H9 (cell line): Measurements from ENCODE around the gene SDE2. TPM values are rescaled to one million over a fixed set of nuclear protein-coding genes. Genes with fewer than 3 reads are reported as not detected.

Source experiments
- DNase-seq: peaks from one replicate; pipeline ENCODE4 v3.0.0-alpha.2; 2017
- H2AFZ ChIP-seq: one replicate; pipeline ENCODE4 v1.6.1; 2013; ENCODE audit warnings: mild to moderate bottlenecking, low read length, control low read depth, moderate library complexity
- H2AK5ac ChIP-seq: 2 replicates; pipeline ENCODE4 v1.6.1; 2013; ENCODE audit warnings: low read length, control low read depth, mixed read lengths; ENCODE audit not compliant: insufficient read length
- H2BK120ac ChIP-seq: one replicate; pipeline ENCODE4 v1.6.1; 2013; ENCODE audit warnings: low read depth, mild to moderate bottlenecking, low read length, control low read depth, inconsistent platforms; ENCODE audit not compliant: poor library complexity, severe bottlenecking
- H2BK12ac ChIP-seq: 2 replicates; pipeline ENCODE4 v1.6.1; 2013; ENCODE audit warnings: low read length, control low read depth, mixed read lengths, low read depth; ENCODE audit not compliant: insufficient read length
- H2BK15ac ChIP-seq: 2 replicates; pipeline ENCODE4 v1.6.1; 2013; ENCODE audit warnings: low read depth, low read length, control low read depth
- H2BK20ac ChIP-seq: one replicate; pipeline ENCODE4 v1.6.1; 2013; ENCODE audit warnings: low read depth, mild to moderate bottlenecking, low read length, control low read depth, inconsistent platforms; ENCODE audit not compliant: poor library complexity, severe bottlenecking
- H2BK5ac ChIP-seq: 2 replicates; pipeline ENCODE4 v1.6.1; 2013; ENCODE audit warnings: low read length, control low read depth, mixed read lengths; ENCODE audit not compliant: insufficient read length
- H3K14ac ChIP-seq: 2 replicates; pipeline ENCODE4 v1.6.1; 2013; ENCODE audit warnings: low read length, control low read depth; ENCODE audit not compliant: insufficient read depth
- H3K18ac ChIP-seq: 2 replicates; pipeline ENCODE4 v1.6.1; 2013; ENCODE audit warnings: low read depth, mild to moderate bottlenecking, mixed read lengths, low read length, control low read depth; ENCODE audit not compliant: insufficient read length
- H3K23ac ChIP-seq: 2 replicates; pipeline ENCODE4 v1.6.1; 2013; ENCODE audit warnings: low read length, control low read depth, mixed read lengths, low read depth; ENCODE audit not compliant: insufficient read length
- H3K23me2 ChIP-seq: 2 replicates; pipeline ENCODE4 v1.6.1; 2013; ENCODE audit warnings: low read depth, mild to moderate bottlenecking, mixed read lengths, low read length, control low read depth; ENCODE audit not compliant: insufficient read length, poor library complexity, severe bottlenecking
- H3K27ac ChIP-seq: 2 replicates; pipeline ENCODE4 v1.5.1; 2013; ENCODE audit warnings: low read length, control low read depth, mixed read lengths, low read depth; ENCODE audit not compliant: insufficient read length
- H3K27me3 ChIP-seq: 2 replicates; pipeline ENCODE4 v1.6.1; 2013; ENCODE audit warnings: low read length, control low read depth, inconsistent platforms; ENCODE audit not compliant: insufficient read depth
- H3K4ac ChIP-seq: 2 replicates; pipeline ENCODE4 v1.6.1; 2013; ENCODE audit warnings: low read depth, mild to moderate bottlenecking, control low read depth, inconsistent platforms, low read length, moderate library complexity
- H3K4me1 ChIP-seq: 2 replicates; pipeline ENCODE4 v1.6.1; 2013; ENCODE audit warnings: low read length, control low read depth, inconsistent platforms; ENCODE audit not compliant: insufficient read depth
- H3K4me2 ChIP-seq: 2 replicates; pipeline ENCODE4 v1.6.1; 2013; ENCODE audit warnings: low read length, control low read depth, mixed read lengths; ENCODE audit not compliant: insufficient read length, insufficient read depth
- H3K56ac ChIP-seq: 2 replicates; pipeline ENCODE4 v1.6.1; 2013; ENCODE audit warnings: low read depth, mild to moderate bottlenecking, mixed read lengths, low read length, control low read depth; ENCODE audit not compliant: insufficient read length
- H3K79me1 ChIP-seq: 2 replicates; pipeline ENCODE4 v1.6.1; 2013; ENCODE audit warnings: low read depth, mild to moderate bottlenecking, moderate library complexity, low read length, control low read depth, inconsistent platforms; ENCODE audit not compliant: insufficient read depth, poor library complexity, severe bottlenecking
- H3K79me2 ChIP-seq: 2 replicates; pipeline ENCODE4 v1.6.1; 2013; ENCODE audit warnings: low read length, control low read depth, inconsistent platforms; ENCODE audit not compliant: insufficient read depth
- H3K9ac ChIP-seq: 2 replicates; pipeline ENCODE4 v1.6.1; 2013; ENCODE audit warnings: low read length, control low read depth, mixed read lengths; ENCODE audit not compliant: insufficient read length; ENCODE audit errors: extremely low read depth
- H3K9me3 ChIP-seq: one replicate; pipeline ENCODE4 v1.6.1; 2013; ENCODE audit warnings: low read depth, low read length, inconsistent platforms; ENCODE audit not compliant: control insufficient read depth
- H3T11ph ChIP-seq: one replicate; pipeline ENCODE4 v1.6.1; 2013; ENCODE audit warnings: mild to moderate bottlenecking, low read length, control low read depth, inconsistent platforms
- H4K20me1 ChIP-seq: one replicate; pipeline ENCODE4 v1.6.1; 2013; ENCODE audit not compliant: control insufficient read depth, insufficient read length, insufficient read depth
- H4K5ac ChIP-seq: 2 replicates; pipeline ENCODE4 v1.6.1; 2013; ENCODE audit warnings: low read depth, mild to moderate bottlenecking, mixed read lengths, low read length, control low read depth; ENCODE audit not compliant: insufficient read length
- H4K8ac ChIP-seq: replicated peaks from 2 replicates; pipeline ENCODE4 v1.6.1; 2013; ENCODE audit warnings: low read length, control low read depth, mixed read lengths, low read depth; ENCODE audit not compliant: insufficient read length
- H4K91ac ChIP-seq: 2 replicates; pipeline ENCODE4 v1.6.1; 2013; ENCODE audit warnings: low read depth, mild to moderate bottlenecking, moderate library complexity, mixed read lengths, low read length, control low read depth; ENCODE audit not compliant: insufficient read length
- H3K27ac Mint-ChIP-seq, 3 experiments: 2 replicates in 2 of 3; 3 replicates in 1 of 3; pipeline ENCODE4 v1.8.0; 2020 to 2021; ENCODE audit warnings: mixed read lengths in 3 of 3, mild to moderate bottlenecking in 1 of 3, moderate library complexity in 1 of 3
- H3K27me3 Mint-ChIP-seq: 2 replicates; pipeline ENCODE4 v1.8.0; 2021; ENCODE audit warnings: low read depth, mild to moderate bottlenecking, moderate library complexity, mixed read lengths
- H3K36me3 Mint-ChIP-seq, 3 experiments: 2 replicates in 2 of 3; 3 replicates in 1 of 3; pipeline ENCODE4 v1.8.0; 2020 to 2021; ENCODE audit warnings: low read depth in 3 of 3, mixed read lengths in 3 of 3; ENCODE audit not compliant: insufficient read depth in 1 of 3
- H3K4me1 Mint-ChIP-seq, 2 experiments: 2 replicates each; pipeline ENCODE4 v1.8.0; 2020; ENCODE audit warnings: mixed read lengths in 2 of 2
- H3K4me3 Mint-ChIP-seq, 2 experiments: 2 replicates in 1 of 2; 3 replicates in 1 of 2; pipeline ENCODE4 v1.8.0; 2020 to 2021; ENCODE audit warnings: mild to moderate bottlenecking in 2 of 2, mixed read lengths in 2 of 2, moderate library complexity in 1 of 2
- H3K9me3 Mint-ChIP-seq, 2 experiments: 2 replicates in 1 of 2; 3 replicates in 1 of 2; pipeline ENCODE4 v1.8.0; 2020; ENCODE audit warnings: mild to moderate bottlenecking in 2 of 2, mixed read lengths in 2 of 2, moderate library complexity in 1 of 2
- WGBS: extraction: QIAGEN DNeasy Blood & Tissue Kit; methylation state at CpG from one replicate; pipeline ENCODE4 v1.1.7; 2013; ENCODE audit warnings: missing lambda C conversion rate, low lambda C conversion rate, mixed read lengths; ENCODE audit not compliant: insufficient read length; ENCODE audit errors: extremely low coverage; 5-methylcytosine and 5-hydroxymethylcytosine counted together
- total RNA-seq: library from RNA; stranded (reverse); gene quantifications from 2 replicates; pipeline ENCODE4 v1.2.1, GENCODE V29; 2021
- TF ChIP-seq, protein P1 (sequence below): fragments of 200-600 bp; sonication (generic); conservative IDR thresholded peaks from 3 replicates; pipeline ENCODE4 v1.8.0; 2021; ENCODE audit warnings: antibody characterized with exemption, mild to moderate bottlenecking

The SDE2 gene
- total RNA-seq, 1 experiment from 2014 or later: 20.5 TPM

DNA sequence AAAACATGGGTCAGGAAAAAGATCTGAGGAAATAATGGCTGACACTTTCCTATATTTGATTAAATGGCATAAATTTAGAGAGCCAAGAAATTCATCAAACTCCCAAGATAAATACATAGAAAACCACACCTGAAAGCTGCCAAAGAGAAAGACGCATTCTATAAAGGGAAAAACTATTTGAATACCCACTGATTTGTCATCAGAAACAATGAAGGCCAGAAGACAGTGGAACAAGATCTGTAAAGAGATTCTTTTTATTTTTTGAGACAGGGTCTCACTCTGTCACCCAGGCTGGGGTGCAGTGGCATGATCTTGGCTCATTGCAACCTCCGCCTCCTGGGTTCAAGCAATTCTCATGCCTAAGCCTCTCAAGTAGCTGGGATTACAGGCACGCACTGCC, 17.4 kb downstream of the SDE2 start:
- Histone ChIP-seq H2AK5ac (no peak overlapping the region), H2BK20ac (no peak overlapping the region), H3K4me1 (no peaks in the 10 kb centered on the region), H3K9ac (no peak overlapping the region), H3T11ph (no peak overlapping the region), H2BK120ac (no peak overlapping the region), H4K91ac (no peak overlapping the region), H2AFZ (no peak overlapping the region), H4K20me1 (no peaks in the 10 kb centered on the region), H3K4me2 (no peak overlapping the region), H3K23me2 (no peaks in the 10 kb centered on the region), H3K18ac (no peak overlapping the region), H2BK5ac (no peak overlapping the region), H3K14ac (no peak overlapping the region), H2BK15ac (no peak overlapping the region), H3K79me1 (no peaks in the 10 kb centered on the region), H3K27me3 (no peaks in the 10 kb centered on the region), H3K79me2 (no peaks in the 10 kb centered on the region), H3K27ac (no peak overlapping the region), H2BK12ac (no peak overlapping the region), H3K9me3 (no peaks in the 10 kb centered on the region), H4K5ac (no peak overlapping the region), H3K4ac (no peak overlapping the region), H3K23ac (no peak overlapping the region), H3K56ac (no peak overlapping the region), H4K8ac (no peak overlapping the region)
- Mint-ChIP-seq H3K4me1 (no peaks in the 10 kb centered on the region), H3K27me3 (no peaks in the 10 kb centered on the region), H3K9me3 (peaks cover 9 to 14% of the 10 kb centered on the region in 2 experiments), H3K36me3 (peaks cover 49 to 83% (median 74%) of the 10 kb centered on the region in 3 experiments), H3K27ac (no peak overlapping the region; a peak in 1 of 7 replicates), H3K4me3 (no peak overlapping the region; a peak in 1 of 5 replicates)
- no CpG with 5 or more reads among the region's 3 CpGs for WGBS
- no peak for DNase-seq
- TF ChIP-seq, protein P1, sequence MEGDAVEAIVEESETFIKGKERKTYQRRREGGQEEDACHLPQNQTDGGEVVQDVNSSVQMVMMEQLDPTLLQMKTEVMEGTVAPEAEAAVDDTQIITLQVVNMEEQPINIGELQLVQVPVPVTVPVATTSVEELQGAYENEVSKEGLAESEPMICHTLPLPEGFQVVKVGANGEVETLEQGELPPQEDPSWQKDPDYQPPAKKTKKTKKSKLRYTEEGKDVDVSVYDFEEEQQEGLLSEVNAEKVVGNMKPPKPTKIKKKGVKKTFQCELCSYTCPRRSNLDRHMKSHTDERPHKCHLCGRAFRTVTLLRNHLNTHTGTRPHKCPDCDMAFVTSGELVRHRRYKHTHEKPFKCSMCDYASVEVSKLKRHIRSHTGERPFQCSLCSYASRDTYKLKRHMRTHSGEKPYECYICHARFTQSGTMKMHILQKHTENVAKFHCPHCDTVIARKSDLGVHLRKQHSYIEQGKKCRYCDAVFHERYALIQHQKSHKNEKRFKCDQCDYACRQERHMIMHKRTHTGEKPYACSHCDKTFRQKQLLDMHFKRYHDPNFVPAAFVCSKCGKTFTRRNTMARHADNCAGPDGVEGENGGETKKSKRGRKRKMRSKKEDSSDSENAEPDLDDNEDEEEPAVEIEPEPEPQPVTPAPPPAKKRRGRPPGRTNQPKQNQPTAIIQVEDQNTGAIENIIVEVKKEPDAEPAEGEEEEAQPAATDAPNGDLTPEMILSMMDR: no peak
